IMR-90 (cell line): Measurements from ENCODE around the gene WFDC6. TPM values are rescaled to one million over a fixed set of nuclear protein-coding genes. Genes with fewer than 3 reads are reported as not detected.

Experiments used
- ATAC-seq: fragments of 200-7000 bp; cut with Tn5 transposase; 2 replicates; pipeline ENCODE4 v1.9.1; 2020; ENCODE audit warnings: low read depth, mild to moderate bottlenecking, moderate library complexity
- BruUV-seq: library from RNA; stranded (reverse); fragments of 400-500 nt; replicated peaks from 2 replicates; lab custom pipeline; 2021; lab: Mats Ljungman, UMichigan
- CTCF ChIA-PET: fragments of 300-600 bp; formaldehyde crosslinking; extraction: SDS; loops from one replicate; lab custom pipeline; 2021; ENCODE audit warnings: antibody characterized with exemption; lab: Yijun Ruan, JAX
- POLR2A ChIA-PET: fragments of 300-600 bp; sonication (Branson Sonifier 250); formaldehyde crosslinking; loops from one replicate; lab custom pipeline; 2022; ENCODE audit warnings: antibody characterized with exemption; ENCODE audit not compliant: unreplicated experiment; lab: Charles Lee
- DNase-seq: peaks from one replicate; pipeline ENCODE4 v3.0.0; 2013
- H2AFZ ChIP-seq: replicated peaks from 2 replicates; pipeline ENCODE3; 2013; ENCODE audit warnings: low read length, mild to moderate bottlenecking; ENCODE audit not compliant: poor library complexity
- H2AK5ac ChIP-seq: 2 replicates; pipeline ENCODE4 v1.6.1; 2013; ENCODE audit warnings: low read depth, low read length, inconsistent platforms
- H2AK9ac ChIP-seq: replicated peaks from 2 replicates; pipeline ENCODE3; 2013; ENCODE audit warnings: mild to moderate bottlenecking, low read depth, low read length, moderate library complexity; ENCODE audit not compliant: poor library complexity
- H2BK120ac ChIP-seq: 2 replicates; pipeline ENCODE4 v1.6.1; 2013; ENCODE audit warnings: low read depth, low read length, inconsistent platforms
- H2BK15ac ChIP-seq: 3 replicates; pipeline ENCODE4 v1.6.1; 2013; ENCODE audit warnings: low read depth, low read length, inconsistent platforms
- H2BK20ac ChIP-seq: 2 replicates; pipeline ENCODE4 v1.6.1; 2013; ENCODE audit warnings: low read depth, mild to moderate bottlenecking, inconsistent platforms, low read length, moderate library complexity
- H2BK5ac ChIP-seq: 2 replicates; pipeline ENCODE4 v1.6.1; 2013; ENCODE audit warnings: mild to moderate bottlenecking, low read depth, low read length, inconsistent platforms; ENCODE audit not compliant: poor library complexity, severe bottlenecking
- H3K14ac ChIP-seq: replicated peaks from 2 replicates; pipeline ENCODE4 v1.6.1; 2013; ENCODE audit warnings: low read depth, low read length, inconsistent platforms
- H3K18ac ChIP-seq: 2 replicates; pipeline ENCODE4 v1.6.1; 2013; ENCODE audit warnings: low read depth, low read length, control low read depth
- H3K23ac ChIP-seq: 2 replicates; pipeline ENCODE4 v1.6.1; 2013; ENCODE audit warnings: low read depth, low read length, inconsistent platforms
- H3K27ac ChIP-seq: 2 replicates; pipeline ENCODE4 v1.5.1; 2013; ENCODE audit warnings: mild to moderate bottlenecking, control low read depth, low read length; ENCODE audit not compliant: insufficient read depth
- H3K27me3 ChIP-seq: 2 replicates; pipeline ENCODE4 v1.6.1; 2013; ENCODE audit warnings: low read length; ENCODE audit not compliant: control insufficient read depth, insufficient read depth
- H3K36me3 ChIP-seq: 2 replicates; pipeline ENCODE4 v1.6.1; 2013; ENCODE audit warnings: low read length, mixed read lengths; ENCODE audit not compliant: control insufficient read depth, insufficient read depth
- H3K4ac ChIP-seq: 2 replicates; pipeline ENCODE4 v1.6.1; 2013; ENCODE audit warnings: low read depth, low read length, inconsistent platforms
- H3K4me1 ChIP-seq: 2 replicates; pipeline ENCODE4 v1.6.1; 2013; ENCODE audit warnings: low read length, mixed read lengths; ENCODE audit not compliant: control insufficient read depth, insufficient read depth
- H3K4me2 ChIP-seq: 2 replicates; pipeline ENCODE4 v1.6.1; 2013; ENCODE audit warnings: low read depth, mild to moderate bottlenecking, control low read depth, low read length, moderate library complexity
- H3K4me3 ChIP-seq: 2 replicates; pipeline ENCODE4 v1.5.1; 2013; ENCODE audit warnings: low read depth, mild to moderate bottlenecking, control low read depth, low read length, moderate library complexity; ENCODE audit not compliant: insufficient read depth
- H3K56ac ChIP-seq: 2 replicates; pipeline ENCODE4 v1.6.1; 2013; ENCODE audit warnings: low read length, inconsistent platforms; ENCODE audit not compliant: insufficient read depth; ENCODE audit errors: extremely low read depth
- H3K79me1 ChIP-seq, 2 experiments: 2 replicates each; pipeline ENCODE4 v1.6.1; 2013; ENCODE audit warnings: low read length in 2 of 2, inconsistent platforms in 1 of 2, low read depth in 1 of 2
- H3K9ac ChIP-seq: 2 replicates; pipeline ENCODE4 v1.6.1; 2013; ENCODE audit warnings: low read depth, low read length, control low read depth
- H3K9me1 ChIP-seq: 2 replicates; pipeline ENCODE4 v1.6.1; 2013; ENCODE audit warnings: low read length, inconsistent platforms; ENCODE audit not compliant: insufficient read depth
- H3K9me3 ChIP-seq: 2 replicates; pipeline ENCODE4 v1.6.1; 2013; ENCODE audit warnings: low read length; ENCODE audit not compliant: control insufficient read depth, insufficient read depth
- H4K20me1 ChIP-seq: 2 replicates; pipeline ENCODE4 v1.6.1; 2013; ENCODE audit warnings: low read length, inconsistent platforms; ENCODE audit not compliant: insufficient read depth
- H4K5ac ChIP-seq: 2 replicates; pipeline ENCODE4 v1.6.1; 2013; ENCODE audit warnings: mild to moderate bottlenecking, low read depth, low read length, control low read depth
- H4K8ac ChIP-seq, 2 experiments: 2 replicates each; pipeline ENCODE4 v1.6.1; 2013; ENCODE audit warnings: low read depth in 2 of 2, low read length in 2 of 2, control low read depth in 1 of 2, inconsistent platforms in 1 of 2
- H4K91ac ChIP-seq: 2 replicates; pipeline ENCODE4 v1.6.1; 2013; ENCODE audit warnings: low read depth, low read length, inconsistent platforms; ENCODE audit not compliant: insufficient read depth
- BHLHE40 ChIP-seq: fragments of 150-350 bp; IDR thresholded peaks from 2 replicates; pipeline ENCODE4 v1.6.1; 2016; ENCODE audit warnings: mild to moderate bottlenecking, low read depth, low read length
- CEBPB ChIP-seq: IDR thresholded peaks from 2 replicates; pipeline ENCODE4 v1.6.1; 2012; ENCODE audit warnings: low read depth, low read length, improper control_type of control experiment
- CHD1 ChIP-seq: IDR thresholded peaks from 2 replicates; pipeline ENCODE4 v1.6.1; 2012; ENCODE audit warnings: low read depth, low read length, improper control_type of control experiment
- CTCF ChIP-seq: conservative IDR thresholded peaks from 2 replicates; pipeline ENCODE4 v1.5.1; 2012; ENCODE audit warnings: mild to moderate bottlenecking, low read depth, low read length, improper control_type of control experiment
- ELK1 ChIP-seq: fragments of 150-350 bp; IDR thresholded peaks from 2 replicates; pipeline ENCODE4 v1.6.1; 2016; ENCODE audit warnings: low read depth, mild to moderate bottlenecking, low read length, moderate library complexity, borderline replicate concordance
- FOS ChIP-seq: fragments of 150-350 bp; IDR thresholded peaks from 2 replicates; pipeline ENCODE4 v1.6.1; 2016; ENCODE audit warnings: low read depth, low read length
- MAFK ChIP-seq: IDR thresholded peaks from 2 replicates; pipeline ENCODE4 v1.6.1; 2012; ENCODE audit warnings: low read depth, low read length, improper control_type of control experiment
- MAZ ChIP-seq: IDR thresholded peaks from 2 replicates; pipeline ENCODE4 v1.6.1; 2012; ENCODE audit warnings: low read depth, mild to moderate bottlenecking, low read length, improper control_type of control experiment, moderate library complexity, borderline replicate concordance
- MXI1 ChIP-seq: IDR thresholded peaks from 2 replicates; pipeline ENCODE4 v1.6.1; 2012; ENCODE audit warnings: low read depth, mild to moderate bottlenecking, low read length, moderate library complexity, borderline replicate concordance
- NFE2L2 ChIP-seq: fragments of 150-350 bp; IDR thresholded peaks from 2 replicates; pipeline ENCODE4 v1.6.1; 2016; ENCODE audit warnings: low read depth, mild to moderate bottlenecking, low read length
- POLR2A ChIP-seq: IDR thresholded peaks from 2 replicates; pipeline ENCODE4 v1.6.1; 2012; ENCODE audit warnings: mild to moderate bottlenecking, low read depth, low read length
- RAD21 ChIP-seq: IDR thresholded peaks from 2 replicates; pipeline ENCODE4 v1.6.1; 2012; ENCODE audit warnings: low read length, improper control_type of control experiment
- RCOR1 ChIP-seq: IDR thresholded peaks from 2 replicates; pipeline ENCODE4 v1.6.1; 2012; ENCODE audit warnings: mild to moderate bottlenecking, low read length, improper control_type of control experiment; ENCODE audit not compliant: insufficient replicate concordance
- RFX5 ChIP-seq: IDR thresholded peaks from 2 replicates; pipeline ENCODE4 v1.8.0; 2012; ENCODE audit warnings: low read depth, mild to moderate bottlenecking, low read length, moderate library complexity
- SMC3 ChIP-seq: fragments of 150-350 bp; IDR thresholded peaks from 2 replicates; pipeline ENCODE4 v1.6.1; 2016; ENCODE audit warnings: low read depth, mild to moderate bottlenecking, antibody characterized with exemption, low read length, moderate library complexity
- USF2 ChIP-seq: fragments of 150-350 bp; IDR thresholded peaks from 2 replicates; pipeline ENCODE4 v1.6.1; 2017; ENCODE audit warnings: mild to moderate bottlenecking, antibody characterized with exemption, low read length, low read depth
- WGBS, 2 experiments: methylation state at CpG; one replicate each; pipeline versions ENCODE4 v1.1.5 to v1.1.7; 2013; ENCODE audit warnings: missing lambda C conversion rate in 2 of 2; ENCODE audit not compliant: insufficient read length in 1 of 2; ENCODE audit errors: extremely low coverage in 2 of 2; 5-methylcytosine and 5-hydroxymethylcytosine counted together
- dilution Hi-C: fragments of 300-500 bp; cut with HindIII; formaldehyde crosslinking; loops from one replicate; pipeline ENCODE4 v1.14.3; 2018; ENCODE audit warnings: low sequenced_read_pairs; ENCODE audit not compliant: unreplicated experiment
- in situ Hi-C: fragments of 300-500 bp; cut with MboI; formaldehyde crosslinking; loops from 3 replicates; pipeline ENCODE4 v1.14.3; 2019; ENCODE audit warnings: low sequenced_read_pairs, inconsistent platforms, mixed read lengths
- intact Hi-C: fragments of 100-400 bp; cut with micrococcal nuclease; formaldehyde crosslinking; loops from 2 replicates; pipeline ENCODE4 v1.10.0; 2022
- polyA plus RNA-seq, 3 experiments: library from polyadenylated mRNA; depleted of rRNA; stranded (reverse); fragments of >200 nt; gene quantifications; 2 replicates each; pipeline ENCODE4 v1.2.3, GENCODE V29; 2012; ENCODE audit warnings: low replicate concordance in 1 of 3
- total RNA-seq: library from RNA; depleted of rRNA; stranded (reverse); fragments of >200 nt; gene quantifications from 2 replicates; pipeline ENCODE4 v1.2.3, GENCODE V29; 2012

The WFDC6 gene
- total and polyA plus RNA-seq, 2 of the 4 experiments (the other 2 are of a cell fraction) = not detected

GRCh38 chr20:45485388-45485787 is 53.9 kb downstream of the WFDC6 start:
- no peaks in the 10 kb centered on the region for H4K20me1 ChIP-seq
- intact Hi-C loops = no loop called here
- H2BK15ac ChIP-seq = no peak overlapping the region
- peaks cover 7% of the 10 kb centered on the region for H3K27me3 ChIP-seq
- no peak overlapping the region for H3K9ac ChIP-seq
- no peak overlapping the region for H2BK5ac ChIP-seq
- no peak overlapping the region for H2BK120ac ChIP-seq
- no TSS peak for BruUV-seq
- no peak overlapping the region for H3K14ac ChIP-seq
- no peak overlapping the region for H2AK5ac ChIP-seq
- H2AFZ ChIP-seq = no peak overlapping the region
- no peak overlapping the region for H4K5ac ChIP-seq
- no peak overlapping the region for H3K4me3 ChIP-seq
- TF ChIP-seq RCOR1 (no peak), CTCF (no peak), RFX5 (no peak), MXI1 (no peak), BHLHE40 (no peak), ELK1 (no peak), FOS (no peak), USF2 (no peak), CHD1 (no peak), POLR2A (no peak), NFE2L2 (no peak), CEBPB (no peak), RAD21 (no peak), SMC3 (no peak), MAFK (no peak), MAZ (no peak)
- POLR2A ChIA-PET = interaction anchor here (0.7 kb wide), 1 partner anchor 174 kb away, joined by 3 read pairs; no protein-coding TSS in a partner anchor
- no peak overlapping the region for H4K91ac ChIP-seq
- H3K27ac ChIP-seq = no peak overlapping the region
- CTCF ChIA-PET = interaction anchor here (0.7 kb wide), 2 partner anchors 26 to 282 kb away, joined by 4 read pairs; no protein-coding TSS in a partner anchor
- H2BK20ac ChIP-seq = no peak overlapping the region
- H3K4me2 ChIP-seq = no peak overlapping the region
- no peaks in the 10 kb centered on the region for H3K9me1 ChIP-seq
- H3K9me3 ChIP-seq = no peaks in the 10 kb centered on the region
- dilution Hi-C loops = no loop called here
- no peak overlapping the region for H3K4ac ChIP-seq
- no peaks in the 10 kb centered on the region for H3K4me1 ChIP-seq
- no peaks in the 10 kb centered on the region for H3K79me1 ChIP-seq
- H2AK9ac ChIP-seq = no peak overlapping the region
- no peaks in the 10 kb centered on the region for H3K36me3 ChIP-seq
- H4K8ac ChIP-seq = no peak overlapping the region
- H3K23ac ChIP-seq = no peak overlapping the region
- in situ Hi-C loops = no loop called here
- no peak overlapping the region for H3K18ac ChIP-seq
- no peak for DNase-seq
- no peak for ATAC-seq
- no peak overlapping the region for H3K56ac ChIP-seq
- no CpG with 5 or more reads among the region's 4 CpGs for WGBS, 2 experiments
